Keratinocyte (primary cell): ENCODE measurements around the gene SRRD. TPM values are rescaled to one million over a fixed set of nuclear protein-coding genes. Genes with fewer than 3 reads are reported as not detected.

Experiments used
- DNase-seq: peaks from one replicate; pipeline ENCODE4 v3.0.0-alpha.2; 2011; ENCODE audit warnings: low read depth, missing footprints, low spot score
- FAIRE-seq: peaks from 2 replicates; lab custom pipeline; 2011; peaks lifted over from hg19 to GRCh38; lab: Jason Lieb, UNC
- H2AFZ ChIP-seq: 2 replicates; pipeline ENCODE4 v1.6.0; 2012; ENCODE audit warnings: low read length, control low read depth, inconsistent platforms; ENCODE audit not compliant: control insufficient read depth
- H3K27ac ChIP-seq: 2 replicates; pipeline ENCODE4 v1.5.1; 2011; ENCODE audit warnings: low read length; ENCODE audit not compliant: control insufficient read depth, insufficient read depth
- H3K27me3 ChIP-seq: 3 replicates; pipeline ENCODE4 v1.6.0; 2011; ENCODE audit warnings: low read length; ENCODE audit not compliant: control insufficient read depth, insufficient read depth; ENCODE audit errors: extremely low read depth
- H3K36me3 ChIP-seq, 2 experiments: 2 replicates in 1 of 2; 3 replicates in 1 of 2; pipeline ENCODE4 v1.5.1; 2011; ENCODE audit warnings: low read length in 2 of 2, mild to moderate bottlenecking in 1 of 2; ENCODE audit not compliant: control insufficient read depth in 2 of 2, insufficient read depth in 2 of 2; ENCODE audit errors: extremely low read depth in 1 of 2
- H3K4me1 ChIP-seq: 3 replicates; pipeline ENCODE4 v1.5.1; 2011; ENCODE audit warnings: low read length; ENCODE audit not compliant: control insufficient read depth, insufficient read depth; ENCODE audit errors: extremely low read depth
- H3K4me2 ChIP-seq: 3 replicates; pipeline ENCODE4 v1.6.0; 2011; ENCODE audit warnings: low read depth, low read length; ENCODE audit not compliant: control insufficient read depth, insufficient read depth; ENCODE audit errors: extremely low read depth
- H3K4me3 ChIP-seq, 3 experiments: fragments of 200-600 bp in 1 of 3; sonication (generic) in 1 of 3; 2 replicates in 2 of 3; 3 replicates in 1 of 3; pipeline ENCODE4 v1.5.1; 2011 to 2016; ENCODE audit warnings: low read length in 3 of 3, mild to moderate bottlenecking in 3 of 3, control low read depth in 2 of 3, inconsistent platforms in 1 of 3, low read depth in 1 of 3, mixed read lengths in 1 of 3, mixed run types in 1 of 3, moderate library complexity in 1 of 3; ENCODE audit not compliant: control insufficient read depth in 2 of 3, insufficient read depth in 2 of 3; ENCODE audit errors: extremely low read depth in 1 of 3
- H3K79me2 ChIP-seq: 2 replicates; pipeline ENCODE4 v1.6.0; 2012; ENCODE audit warnings: low read length; ENCODE audit not compliant: control insufficient read depth, insufficient read depth
- H3K9ac ChIP-seq: 3 replicates; pipeline ENCODE4 v1.6.0; 2011; ENCODE audit warnings: low read length; ENCODE audit not compliant: control insufficient read depth, insufficient read depth; ENCODE audit errors: extremely low read depth
- H3K9me1 ChIP-seq: 3 replicates; pipeline ENCODE4 v1.6.0; 2011; ENCODE audit warnings: low read length; ENCODE audit not compliant: control insufficient read depth, insufficient read depth; ENCODE audit errors: extremely low read depth
- H3K9me3 ChIP-seq: 2 replicates; pipeline ENCODE4 v1.5.1; 2012; ENCODE audit warnings: low read depth, low read length; ENCODE audit not compliant: control insufficient read depth
- H4K20me1 ChIP-seq: 3 replicates; pipeline ENCODE4 v1.6.0; 2011; ENCODE audit warnings: low read length; ENCODE audit not compliant: control insufficient read depth, insufficient read depth; ENCODE audit errors: extremely low read depth
- EZH2 ChIP-seq: IDR thresholded peaks from one replicate; pipeline ENCODE4 v1.6.1; 2012; ENCODE audit warnings: inconsistent platforms, mild to moderate bottlenecking, low read length, moderate library complexity
- dilution Hi-C: fragments of 300-500 bp; cut with MboI; formaldehyde crosslinking; loops from one replicate; pipeline ENCODE4 v1.7.0; 2020; ENCODE audit warnings: low sequenced_read_pairs; ENCODE audit not compliant: extremely low pct_ligation_motif_present
- polyA plus RNA-seq, 5 experiments: library from polyadenylated mRNA; depleted of rRNA in 3 of 5; stranded (reverse) in 3 of 5; stranded (forward) in 1 of 5; unstranded in 1 of 5; fragments of >200 nt; gene quantifications; 1 replicate in 1 of 5; 2 replicates in 3 of 5; 3 replicates in 1 of 5; pipeline versions ENCODE4 v1.2.1 to v1.2.3, GENCODE V29; 2011 to 2012; ENCODE audit warnings: missing spikeins in 2 of 5, low read depth in 1 of 5, low replicate concordance in 1 of 5
- TF ChIP-seq, protein P1 (sequence below), 3 experiments: IDR thresholded peaks in 1 of 3; conservative IDR thresholded peaks in 1 of 3; optimal IDR thresholded peaks in 1 of 3; 2 replicates in 2 of 3; 3 replicates in 1 of 3; pipeline versions ENCODE3 to v1.5.1; 2011; ENCODE audit warnings: low read length in 3 of 3, mild to moderate bottlenecking in 3 of 3, moderate library complexity in 2 of 3, control low read depth in 1 of 3, inconsistent platforms in 1 of 3; ENCODE audit not compliant: insufficient read depth in 2 of 3; ENCODE audit errors: extremely low read depth in 1 of 3

Gene SRRD
- polyA plus RNA-seq, 1 donor (not counting 4 experiments of a cell fraction or from before 2014, with no cell fraction given): 45.0 TPM

DNA sequence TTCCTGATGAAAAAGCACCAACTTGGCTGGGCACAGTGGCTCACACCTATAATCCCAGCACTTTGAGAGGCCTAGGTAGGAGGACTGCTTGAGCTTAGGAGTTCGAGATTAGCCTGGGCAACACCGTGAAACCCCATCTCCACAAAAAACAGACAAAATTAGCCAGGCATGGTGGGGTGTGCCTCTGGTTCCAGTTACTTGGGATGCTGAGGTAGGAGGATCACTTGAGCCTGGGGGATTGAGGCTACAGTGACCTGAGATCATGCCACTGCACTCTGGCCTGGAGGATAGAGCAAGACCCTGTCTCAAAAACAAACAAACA, 3.1 kb upstream of the SRRD start:
- H3K36me3 ChIP-seq: peaks cover 3 to 23% of the 10 kb centered on the region in 2 experiments
- no peaks in the 10 kb centered on the region for H3K27me3 ChIP-seq
- H3K4me1 ChIP-seq: peaks cover 66% of the 10 kb centered on the region
- peaks cover 32% of the 10 kb centered on the region for H3K79me2 ChIP-seq
- no peaks in the 10 kb centered on the region for H3K9me3 ChIP-seq
- H2AFZ ChIP-seq: no peak overlapping the region
- DNase-seq: no peak
- FAIRE-seq: no peak
- dilution Hi-C loops: no loop called here
- H3K9me1 ChIP-seq: no peaks in the 10 kb centered on the region
- peak overlapping the region; percentile 86 for H3K4me2 ChIP-seq
- peak overlapping the region; percentile 22 for H3K27ac ChIP-seq
- no peak overlapping the region for H3K9ac ChIP-seq
- peak overlapping the region in 1 of 3 experiments; percentile 29 for H3K4me3 ChIP-seq
- H4K20me1 ChIP-seq: no peaks in the 10 kb centered on the region
- no peak for TF ChIP-seq EZH2
- TF ChIP-seq, protein P1, sequence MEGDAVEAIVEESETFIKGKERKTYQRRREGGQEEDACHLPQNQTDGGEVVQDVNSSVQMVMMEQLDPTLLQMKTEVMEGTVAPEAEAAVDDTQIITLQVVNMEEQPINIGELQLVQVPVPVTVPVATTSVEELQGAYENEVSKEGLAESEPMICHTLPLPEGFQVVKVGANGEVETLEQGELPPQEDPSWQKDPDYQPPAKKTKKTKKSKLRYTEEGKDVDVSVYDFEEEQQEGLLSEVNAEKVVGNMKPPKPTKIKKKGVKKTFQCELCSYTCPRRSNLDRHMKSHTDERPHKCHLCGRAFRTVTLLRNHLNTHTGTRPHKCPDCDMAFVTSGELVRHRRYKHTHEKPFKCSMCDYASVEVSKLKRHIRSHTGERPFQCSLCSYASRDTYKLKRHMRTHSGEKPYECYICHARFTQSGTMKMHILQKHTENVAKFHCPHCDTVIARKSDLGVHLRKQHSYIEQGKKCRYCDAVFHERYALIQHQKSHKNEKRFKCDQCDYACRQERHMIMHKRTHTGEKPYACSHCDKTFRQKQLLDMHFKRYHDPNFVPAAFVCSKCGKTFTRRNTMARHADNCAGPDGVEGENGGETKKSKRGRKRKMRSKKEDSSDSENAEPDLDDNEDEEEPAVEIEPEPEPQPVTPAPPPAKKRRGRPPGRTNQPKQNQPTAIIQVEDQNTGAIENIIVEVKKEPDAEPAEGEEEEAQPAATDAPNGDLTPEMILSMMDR (optimal IDR thresholded peaks at IDR 0.05 in 1 of 3, IDR thresholded peaks at IDR 0.05 in 1 of 3, conservative IDR thresholded peaks at IDR 0.05 in 1 of 3; ENCODE audit: extremely low read depth in 1 of 3, insufficient read depth in 2 of 3, low read length in 3 of 3): no peak

DNA sequence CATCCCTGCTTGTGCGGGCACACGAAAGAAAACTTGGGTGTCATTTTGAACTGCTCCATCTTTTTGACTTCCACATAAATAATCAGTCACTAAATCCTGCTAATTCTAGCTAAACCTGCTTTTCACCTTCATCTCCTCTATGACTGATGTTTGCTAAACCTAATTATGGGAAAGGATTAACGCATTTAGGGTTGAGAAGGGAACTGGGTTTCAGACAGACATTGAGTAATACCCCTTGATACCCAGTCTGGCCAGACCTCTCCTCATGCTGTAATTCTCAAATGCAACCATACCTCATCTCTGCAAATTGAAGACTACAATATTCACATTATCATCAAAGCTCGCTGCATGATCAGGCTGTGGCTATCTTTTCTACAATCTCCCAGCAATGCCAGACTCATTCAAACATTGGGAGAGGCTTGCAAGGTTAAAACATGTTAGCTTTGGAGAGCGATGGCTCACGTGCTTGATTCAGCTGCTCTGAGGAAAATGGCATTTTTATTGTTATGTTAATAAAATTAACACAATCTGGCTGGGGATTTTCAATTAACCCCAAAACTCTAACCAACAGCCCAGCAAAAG, 2.5 kb upstream of the SRRD start:
- Histone ChIP-seq H3K4me1 (peaks cover 68% of the 10 kb centered on the region), H2AFZ (no peak overlapping the region), H3K27ac (peak overlapping the region; percentile 89), H3K9ac (no peak overlapping the region), H3K79me2 (peaks cover 36% of the 10 kb centered on the region), H3K27me3 (no peaks in the 10 kb centered on the region), H3K36me3 (peaks cover 3 to 23% of the 10 kb centered on the region in 2 experiments), H4K20me1 (no peaks in the 10 kb centered on the region), H3K9me1 (no peaks in the 10 kb centered on the region), H3K4me3 (peak overlapping the region in 1 of 3 experiments; percentile 5), H3K4me2 (peak overlapping the region; percentile 86), H3K9me3 (no peaks in the 10 kb centered on the region)
- FAIRE-seq (peak; percentile 26), DNase-seq (no peak)
- TF ChIP-seq EZH2: no peak
- TF ChIP-seq, protein P1 (optimal IDR thresholded peaks at IDR 0.05 in 1 of 3, IDR thresholded peaks at IDR 0.05 in 1 of 3, conservative IDR thresholded peaks at IDR 0.05 in 1 of 3; ENCODE audit: extremely low read depth in 1 of 3, insufficient read depth in 2 of 3, low read length in 3 of 3): no peak
- dilution Hi-C loops: no loop called here
